Suprapubic skin (tissue), 4 donors: ENCODE data around the gene PPP1R9A.

Experiments used
- POLR2A ChIP-seq, 2 donors: fragments of 450-650 bp; IDR thresholded peaks; one replicate each; pipeline ENCODE4 v1.6.1; 2017; ENCODE audit warnings: antibody characterized with exemption in 2 of 2, mild to moderate bottlenecking in 2 of 2, moderate library complexity in 2 of 2
- POLR2AphosphoS5 ChIP-seq, 3 donors: sonication (generic); formaldehyde crosslinking; IDR thresholded peaks; one replicate each; pipeline ENCODE4 v1.6.1; 2017; ENCODE audit warnings: antibody characterized with exemption in 3 of 3
- TF ChIP-seq, protein P1 (sequence below), 2 donors: fragments of 200-600 bp in 1 of 2; fragments of 450-650 bp in 1 of 2; sonication (generic) in 1 of 2; IDR thresholded peaks; one replicate each; pipeline ENCODE4 v1.5.1; 2016 to 2019; ENCODE audit warnings: antibody characterized with exemption in 2 of 2, mild to moderate bottlenecking in 1 of 2, moderate library complexity in 1 of 2

DNA sequence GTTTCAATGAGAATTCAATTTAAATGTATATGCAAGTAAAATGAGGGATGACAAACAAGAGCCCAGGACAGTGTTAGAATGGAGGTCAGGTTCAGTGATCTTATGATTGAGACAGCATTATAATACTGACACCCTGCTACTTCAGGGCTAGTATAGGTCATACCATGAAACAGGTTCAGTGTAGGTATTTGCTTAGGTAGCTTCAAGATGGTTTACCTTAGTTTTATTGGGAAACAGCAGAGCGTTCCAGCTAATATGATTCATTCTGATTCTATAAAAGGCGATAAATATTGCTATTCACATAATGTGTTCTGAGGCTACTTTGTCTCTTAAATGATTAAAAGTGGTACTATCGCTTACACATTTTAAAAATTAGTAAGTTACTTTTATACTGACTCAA lies 203.3 kb downstream of the PPP1R9A start:
- TF ChIP-seq, protein P1, sequence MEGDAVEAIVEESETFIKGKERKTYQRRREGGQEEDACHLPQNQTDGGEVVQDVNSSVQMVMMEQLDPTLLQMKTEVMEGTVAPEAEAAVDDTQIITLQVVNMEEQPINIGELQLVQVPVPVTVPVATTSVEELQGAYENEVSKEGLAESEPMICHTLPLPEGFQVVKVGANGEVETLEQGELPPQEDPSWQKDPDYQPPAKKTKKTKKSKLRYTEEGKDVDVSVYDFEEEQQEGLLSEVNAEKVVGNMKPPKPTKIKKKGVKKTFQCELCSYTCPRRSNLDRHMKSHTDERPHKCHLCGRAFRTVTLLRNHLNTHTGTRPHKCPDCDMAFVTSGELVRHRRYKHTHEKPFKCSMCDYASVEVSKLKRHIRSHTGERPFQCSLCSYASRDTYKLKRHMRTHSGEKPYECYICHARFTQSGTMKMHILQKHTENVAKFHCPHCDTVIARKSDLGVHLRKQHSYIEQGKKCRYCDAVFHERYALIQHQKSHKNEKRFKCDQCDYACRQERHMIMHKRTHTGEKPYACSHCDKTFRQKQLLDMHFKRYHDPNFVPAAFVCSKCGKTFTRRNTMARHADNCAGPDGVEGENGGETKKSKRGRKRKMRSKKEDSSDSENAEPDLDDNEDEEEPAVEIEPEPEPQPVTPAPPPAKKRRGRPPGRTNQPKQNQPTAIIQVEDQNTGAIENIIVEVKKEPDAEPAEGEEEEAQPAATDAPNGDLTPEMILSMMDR (IDR thresholded peaks at IDR 0.05) = no peak
- TF ChIP-seq POLR2A (IDR thresholded peaks at IDR 0.05) (no peak), POLR2AphosphoS5 (IDR thresholded peaks at IDR 0.05) (no peak)
